Astrocyte (in vitro differentiated cells and primary cell): ENCODE measurements around the gene GVQW3. TPM values are rescaled to one million over a fixed set of nuclear protein-coding genes. Genes with fewer than 3 reads are reported as not detected.

ENCODE experiments used
- DNase-seq: peaks from one replicate; pipeline ENCODE4 v3.0.0-alpha.2; 2010; ENCODE audit warnings: low read depth
- FAIRE-seq: peaks from 2 replicates; lab custom pipeline; 2011; peaks lifted over from hg19 to GRCh38; lab: Jason Lieb, UNC
- H2AFZ ChIP-seq: 2 replicates; pipeline ENCODE4 v1.6.0; 2012; ENCODE audit warnings: low read depth, low read length, inconsistent platforms
- H3K27ac ChIP-seq: 2 replicates; pipeline ENCODE4 v1.5.1; 2011; ENCODE audit warnings: low read depth, low read length, inconsistent platforms
- H3K27me3 ChIP-seq: 2 replicates; pipeline ENCODE4 v1.6.0; 2011; ENCODE audit warnings: low read length, inconsistent platforms; ENCODE audit not compliant: insufficient read depth
- H3K36me3 ChIP-seq: 2 replicates; pipeline ENCODE4 v1.5.1; 2011; ENCODE audit warnings: low read length, inconsistent platforms; ENCODE audit not compliant: insufficient read depth
- H3K4me1 ChIP-seq: 2 replicates; pipeline ENCODE4 v1.5.1; 2011; ENCODE audit warnings: low read length, inconsistent platforms; ENCODE audit not compliant: insufficient read depth
- H3K4me2 ChIP-seq: 2 replicates; pipeline ENCODE4 v1.6.0; 2012; ENCODE audit warnings: low read length, inconsistent platforms
- H3K4me3 ChIP-seq: 2 replicates; pipeline ENCODE4 v1.5.1; 2011; ENCODE audit warnings: low read depth, mild to moderate bottlenecking, low read length, inconsistent platforms; ENCODE audit not compliant: insufficient read depth
- H3K79me2 ChIP-seq: 2 replicates; pipeline ENCODE4 v1.6.0; 2012; ENCODE audit warnings: mild to moderate bottlenecking, low read length, inconsistent platforms; ENCODE audit not compliant: insufficient read depth
- H3K9ac ChIP-seq: 2 replicates; pipeline ENCODE4 v1.6.0; 2012; ENCODE audit warnings: mild to moderate bottlenecking, low read length, inconsistent platforms
- H3K9me3 ChIP-seq: 2 replicates; pipeline ENCODE4 v1.5.1; 2012; ENCODE audit warnings: low read depth, mild to moderate bottlenecking, low read length, inconsistent platforms; ENCODE audit not compliant: insufficient read depth
- H4K20me1 ChIP-seq: 2 replicates; pipeline ENCODE4 v1.6.0; 2012; ENCODE audit warnings: low read length, inconsistent platforms; ENCODE audit not compliant: insufficient read depth
- H3K27ac Mint-ChIP-seq: one replicate; pipeline ENCODE4 v1.8.0; 2021; ENCODE audit warnings: mild to moderate bottlenecking, mixed read lengths; ENCODE audit not compliant: unreplicated experiment
- H3K27me3 Mint-ChIP-seq: one replicate; pipeline ENCODE4 v1.8.0; 2021; ENCODE audit warnings: low read depth, mixed read lengths; ENCODE audit not compliant: unreplicated experiment
- H3K36me3 Mint-ChIP-seq: one replicate; pipeline ENCODE4 v1.8.0; 2021; ENCODE audit warnings: low read depth, mixed read lengths; ENCODE audit not compliant: unreplicated experiment
- H3K4me1 Mint-ChIP-seq: one replicate; pipeline ENCODE4 v1.8.0; 2021; ENCODE audit warnings: low read depth, mixed read lengths; ENCODE audit not compliant: unreplicated experiment
- H3K4me3 Mint-ChIP-seq: one replicate; pipeline ENCODE4 v1.8.0; 2021; ENCODE audit warnings: mild to moderate bottlenecking, moderate library complexity, mixed read lengths; ENCODE audit not compliant: unreplicated experiment
- H3K9me3 Mint-ChIP-seq: one replicate; pipeline ENCODE4 v1.8.0; 2021; ENCODE audit warnings: mild to moderate bottlenecking, mixed read lengths; ENCODE audit not compliant: unreplicated experiment
- EZH2 ChIP-seq: IDR thresholded peaks from 2 replicates; pipeline ENCODE4 v1.6.1; 2012; ENCODE audit warnings: mild to moderate bottlenecking, low read length, inconsistent platforms; ENCODE audit not compliant: insufficient read depth
- total RNA-seq: library from RNA; stranded (reverse); gene quantifications from 2 replicates; pipeline ENCODE4 v1.2.1, GENCODE V29; 2021
- TF ChIP-seq, protein P1 (sequence below): IDR thresholded peaks from 2 replicates; pipeline ENCODE4 v1.5.1; 2011; ENCODE audit warnings: low read depth, mild to moderate bottlenecking, inconsistent platforms, low read length, moderate library complexity; ENCODE audit not compliant: insufficient read depth

The GVQW3 gene
- total RNA-seq, 1 donor from 2014 or later: 2.0 TPM

GRCh38 chr11:76424891-76425290 lies 43.8 kb downstream of the GVQW3 start:
- no peak for TF ChIP-seq EZH2
- TF ChIP-seq, protein P1, sequence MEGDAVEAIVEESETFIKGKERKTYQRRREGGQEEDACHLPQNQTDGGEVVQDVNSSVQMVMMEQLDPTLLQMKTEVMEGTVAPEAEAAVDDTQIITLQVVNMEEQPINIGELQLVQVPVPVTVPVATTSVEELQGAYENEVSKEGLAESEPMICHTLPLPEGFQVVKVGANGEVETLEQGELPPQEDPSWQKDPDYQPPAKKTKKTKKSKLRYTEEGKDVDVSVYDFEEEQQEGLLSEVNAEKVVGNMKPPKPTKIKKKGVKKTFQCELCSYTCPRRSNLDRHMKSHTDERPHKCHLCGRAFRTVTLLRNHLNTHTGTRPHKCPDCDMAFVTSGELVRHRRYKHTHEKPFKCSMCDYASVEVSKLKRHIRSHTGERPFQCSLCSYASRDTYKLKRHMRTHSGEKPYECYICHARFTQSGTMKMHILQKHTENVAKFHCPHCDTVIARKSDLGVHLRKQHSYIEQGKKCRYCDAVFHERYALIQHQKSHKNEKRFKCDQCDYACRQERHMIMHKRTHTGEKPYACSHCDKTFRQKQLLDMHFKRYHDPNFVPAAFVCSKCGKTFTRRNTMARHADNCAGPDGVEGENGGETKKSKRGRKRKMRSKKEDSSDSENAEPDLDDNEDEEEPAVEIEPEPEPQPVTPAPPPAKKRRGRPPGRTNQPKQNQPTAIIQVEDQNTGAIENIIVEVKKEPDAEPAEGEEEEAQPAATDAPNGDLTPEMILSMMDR: no peak
- H3K27me3 Mint-ChIP-seq: peaks cover 17% of the 10 kb centered on the region
- FAIRE-seq (no peak), DNase-seq (no peak)
- Histone ChIP-seq H3K4me3 (no peak overlapping the region), H3K9me3 (no peaks in the 10 kb centered on the region), H3K27me3 (peaks cover 6% of the 10 kb centered on the region), H3K4me2 (no peak overlapping the region), H3K9ac (no peak overlapping the region), H4K20me1 (no peaks in the 10 kb centered on the region), H3K4me1 (no peaks in the 10 kb centered on the region), H3K36me3 (no peaks in the 10 kb centered on the region), H2AFZ (no peak overlapping the region), H3K27ac (no peak overlapping the region), H3K79me2 (no peaks in the 10 kb centered on the region)
- H3K9me3 Mint-ChIP-seq: no peaks in the 10 kb centered on the region
- H3K36me3 Mint-ChIP-seq: no peaks in the 10 kb centered on the region
- no peaks in the 10 kb centered on the region for H3K4me1 Mint-ChIP-seq
- H3K4me3 Mint-ChIP-seq: no peak overlapping the region
- no peak overlapping the region for H3K27ac Mint-ChIP-seq

- Mint-ChIP-seq H3K9me3 (no peaks in the 10 kb centered on the region), H3K27ac (no peak overlapping the region), H3K4me1 (no peaks in the 10 kb centered on the region), H3K27me3 (peaks cover 18% of the 10 kb centered on the region), H3K36me3 (no peaks in the 10 kb centered on the region), H3K4me3 (no peak overlapping the region)
- Histone ChIP-seq H2AFZ (no peak overlapping the region), H3K4me2 (no peak overlapping the region), H4K20me1 (no peaks in the 10 kb centered on the region), H3K27ac (no peak overlapping the region), H3K4me3 (no peak overlapping the region), H3K4me1 (no peaks in the 10 kb centered on the region), H3K79me2 (no peaks in the 10 kb centered on the region), H3K27me3 (peaks cover 6% of the 10 kb centered on the region), H3K9me3 (no peaks in the 10 kb centered on the region), H3K9ac (no peak overlapping the region), H3K36me3 (no peaks in the 10 kb centered on the region)
- no peak for FAIRE-seq
- no peak for DNase-seq
- no peak for TF ChIP-seq EZH2
- TF ChIP-seq, protein P1: no peak
Measured at GRCh38 chr11:76426660-76427059, 45.5 kb downstream of the GVQW3 start.

DNA sequence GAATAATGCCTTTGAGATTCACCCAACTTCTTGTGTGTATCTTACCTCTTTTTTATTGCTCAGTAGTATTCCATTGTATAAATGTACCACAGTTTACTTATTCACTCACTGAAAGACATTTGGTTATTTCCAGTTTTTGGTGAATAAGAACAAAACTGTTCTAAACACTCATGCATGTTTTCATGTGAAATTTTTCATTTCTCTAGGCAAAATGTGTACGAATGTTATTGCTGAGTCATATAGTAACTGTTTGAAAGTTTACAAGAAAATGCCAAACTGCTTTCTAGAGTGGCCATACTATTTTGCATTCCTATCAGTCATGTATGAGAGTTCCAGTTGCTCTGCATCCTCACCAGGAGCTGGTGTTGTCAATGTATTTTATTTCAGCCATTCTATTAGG lies 54.9 kb downstream of the GVQW3 start:
- Histone ChIP-seq H3K9me3 (no peaks in the 10 kb centered on the region), H3K27me3 (peaks cover 2% of the 10 kb centered on the region), H4K20me1 (no peaks in the 10 kb centered on the region), H3K27ac (no peak overlapping the region), H2AFZ (no peak overlapping the region), H3K9ac (no peak overlapping the region), H3K4me1 (no peaks in the 10 kb centered on the region), H3K4me3 (no peak overlapping the region), H3K4me2 (no peak overlapping the region), H3K79me2 (no peaks in the 10 kb centered on the region), H3K36me3 (no peaks in the 10 kb centered on the region)
- Mint-ChIP-seq H3K4me1 (no peaks in the 10 kb centered on the region), H3K27ac (no peak overlapping the region), H3K27me3 (peaks cover 7% of the 10 kb centered on the region), H3K36me3 (no peaks in the 10 kb centered on the region), H3K4me3 (no peak overlapping the region), H3K9me3 (no peaks in the 10 kb centered on the region)
- TF ChIP-seq, protein P1: no peak
- no peak for TF ChIP-seq EZH2
- DNase-seq (no peak), FAIRE-seq (no peak)
